ENCODE measurements around the gene CARD19. TPM values are rescaled to one million over a fixed set of nuclear protein-coding genes. Genes with fewer than 3 reads are reported as not detected.

The CARD19 gene
- total RNA-seq, 1 experiment from 2014 or later: 54.5 TPM

DNA sequence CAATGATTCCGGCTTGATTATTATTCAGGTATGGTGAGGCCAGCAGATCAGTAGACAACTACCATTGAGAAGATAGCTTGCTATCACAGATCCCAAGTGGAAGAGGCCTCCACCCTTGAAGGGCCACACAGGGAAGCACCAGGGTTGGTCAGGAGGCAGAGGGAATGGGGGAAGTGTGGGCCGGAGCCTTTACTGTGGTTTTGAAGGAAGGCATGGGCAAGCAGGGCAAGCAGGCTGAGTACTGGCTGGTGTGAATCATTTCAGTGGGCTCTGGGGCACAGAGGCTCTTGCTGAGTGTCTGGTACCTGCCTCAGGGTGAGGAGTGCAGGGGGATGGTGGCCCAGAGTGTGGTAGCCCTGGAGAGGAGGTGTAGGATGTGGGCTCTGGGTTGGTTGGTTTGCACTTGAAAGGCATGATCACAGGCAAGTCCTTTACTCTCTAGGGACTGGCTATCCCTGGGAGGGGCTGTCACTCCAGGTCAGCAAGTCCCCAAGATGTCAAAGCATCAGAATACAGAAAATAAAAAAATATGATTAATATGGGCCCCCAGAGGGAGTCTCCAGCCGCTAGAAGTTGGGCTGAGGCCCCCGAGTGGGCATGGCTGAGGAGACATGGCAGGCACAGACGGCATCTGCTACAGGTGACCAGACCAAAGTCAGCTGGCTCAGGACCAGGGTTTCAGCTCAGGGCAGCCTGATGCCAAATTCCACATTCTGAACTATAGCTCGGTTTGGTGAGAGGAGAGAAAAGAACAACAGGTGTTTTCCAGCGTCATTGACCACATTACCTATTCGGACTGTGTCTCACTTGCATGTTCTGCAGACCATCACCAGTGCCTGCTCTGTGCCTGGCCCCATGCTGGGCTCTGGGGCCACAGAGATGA lies 47.2 kb upstream of the CARD19 start:
- POLR2A ChIA-PET: no interaction called here
- Histone ChIP-seq H4K20me1 (ENCODE audit: insufficient read depth) (no peaks in the 10 kb centered on the region), H3K27me3 (ENCODE audit: insufficient read depth, low read length) (no peaks in the 10 kb centered on the region), H3K36me3 (ENCODE audit: control insufficient read depth in 1 of 2, insufficient read depth in 2 of 2, low read length in 2 of 2) (no peaks in the 10 kb centered on the region), H3K27ac (ENCODE audit: low read depth, low read length) (no peak overlapping the region), H2AFZ (ENCODE audit: low read depth, low read length, poor library complexity, severe bottlenecking) (no peak overlapping the region), H3K9me3 (ENCODE audit: control insufficient read depth in 1 of 2, insufficient read depth in 1 of 2, low read depth in 1 of 2, low read length in 2 of 2) (no peaks in the 10 kb centered on the region), H3K9ac (ENCODE audit: low read length) (no peak overlapping the region), H3K4me3 (replicated peaks in 1 of 2; ENCODE audit: low read depth in 1 of 2, low read length in 2 of 2) (no peak overlapping the region), H3K79me2 (ENCODE audit: insufficient read depth, low read length) (no peaks in the 10 kb centered on the region), H3K9me2 (ENCODE audit: insufficient read depth) (no peaks in the 10 kb centered on the region), H3K4me2 (ENCODE audit: low read length) (no peak overlapping the region), H3K4me1 (ENCODE audit: control insufficient read depth in 1 of 2, insufficient read depth in 2 of 2, low read length in 2 of 2) (no peaks in the 10 kb centered on the region)
- TF ChIP-seq, protein P1, sequence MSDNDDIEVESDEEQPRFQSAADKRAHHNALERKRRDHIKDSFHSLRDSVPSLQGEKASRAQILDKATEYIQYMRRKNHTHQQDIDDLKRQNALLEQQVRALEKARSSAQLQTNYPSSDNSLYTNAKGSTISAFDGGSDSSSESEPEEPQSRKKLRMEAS (IDR thresholded peaks at IDR 0.05): no peak
- TF ChIP-seq EZH2phosphoT487 (IDR thresholded peaks at IDR 0.05; ENCODE audit: borderline replicate concordance) (no peak), YY1 (IDR thresholded peaks at IDR 0.05; ENCODE audit: extremely low read depth, insufficient replicate concordance, low read depth, low read length) (no peak), JUND (IDR thresholded peaks at IDR 0.05) (no peak), TCF7L2 (IDR thresholded peaks at IDR 0.05; ENCODE audit: borderline replicate concordance, extremely low read depth, insufficient read depth, insufficient read length) (no peak), RAD21 (IDR thresholded peaks at IDR 0.05; ENCODE audit: low read depth) (no peak)
- BruUV-seq (replicated peaks): no TSS peak
- ATAC-seq (no peak), DNase-seq (ENCODE audit: low read depth, low spot score) (no peak)
- intact Hi-C loops (cut with micrococcal nuclease): no loop called here
- CTCF ChIA-PET: no interaction called here
- RAD21 ChIA-PET (ENCODE audit: low non-redundant PET in 1 of 2, low total read pairs in 2 of 2, uncharacterized antibody in 2 of 2, unreplicated experiment in 2 of 2): no interaction called here

DNA sequence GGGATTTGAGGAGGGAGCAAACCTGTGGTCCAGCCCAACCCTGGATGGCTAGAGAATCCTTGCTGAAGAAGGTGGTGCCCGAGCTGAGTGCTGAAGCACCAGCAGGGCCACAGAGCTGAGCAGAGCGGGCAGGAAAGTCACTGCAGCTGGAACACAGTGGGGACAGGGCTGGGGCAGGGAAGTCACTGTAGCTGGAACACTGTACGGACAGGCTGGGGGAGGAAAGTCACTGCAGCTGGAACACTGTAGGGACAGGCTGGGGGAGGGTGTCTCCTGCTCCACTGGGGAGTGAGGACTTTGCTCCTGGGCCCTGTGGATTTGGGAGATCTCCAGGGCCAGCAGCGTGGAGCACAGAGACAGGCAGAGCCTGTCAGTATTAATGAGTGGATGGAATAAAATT lies 46.5 kb upstream of the CARD19 start:
- ChIA-PET RAD21 (ENCODE audit: low non-redundant PET in 1 of 2, low total read pairs in 2 of 2, uncharacterized antibody in 2 of 2, unreplicated experiment in 2 of 2) (no interaction called here), POLR2A (no interaction called here), CTCF (no interaction called here)
- Histone ChIP-seq H3K27me3 (ENCODE audit: insufficient read depth, low read length) (no peaks in the 10 kb centered on the region), H3K27ac (ENCODE audit: low read depth, low read length) (no peak overlapping the region), H3K9me3 (ENCODE audit: control insufficient read depth in 1 of 2, insufficient read depth in 1 of 2, low read depth in 1 of 2, low read length in 2 of 2) (no peaks in the 10 kb centered on the region), H3K9ac (ENCODE audit: low read length) (no peak overlapping the region), H3K79me2 (ENCODE audit: insufficient read depth, low read length) (no peaks in the 10 kb centered on the region), H3K36me3 (ENCODE audit: control insufficient read depth in 1 of 2, insufficient read depth in 2 of 2, low read length in 2 of 2) (no peaks in the 10 kb centered on the region), H2AFZ (ENCODE audit: low read depth, low read length, poor library complexity, severe bottlenecking) (no peak overlapping the region), H3K4me3 (replicated peaks in 1 of 2; ENCODE audit: low read depth in 1 of 2, low read length in 2 of 2) (no peak overlapping the region), H3K4me2 (ENCODE audit: low read length) (no peak overlapping the region), H3K9me2 (ENCODE audit: insufficient read depth) (no peaks in the 10 kb centered on the region), H4K20me1 (ENCODE audit: insufficient read depth) (no peaks in the 10 kb centered on the region), H3K4me1 (ENCODE audit: control insufficient read depth in 1 of 2, insufficient read depth in 2 of 2, low read length in 2 of 2) (no peaks in the 10 kb centered on the region)
- no peak for TF ChIP-seq FOSL1 (IDR thresholded peaks at IDR 0.05; ENCODE audit: low read depth)
- DNase-seq (ENCODE audit: low read depth, low spot score) (no peak), ATAC-seq (no peak)
- no TSS peak for BruUV-seq (replicated peaks)
- intact Hi-C loops (cut with micrococcal nuclease): no loop called here
